ENCODE results near the gene SMLR1.

SMLR1 gene

DNA sequence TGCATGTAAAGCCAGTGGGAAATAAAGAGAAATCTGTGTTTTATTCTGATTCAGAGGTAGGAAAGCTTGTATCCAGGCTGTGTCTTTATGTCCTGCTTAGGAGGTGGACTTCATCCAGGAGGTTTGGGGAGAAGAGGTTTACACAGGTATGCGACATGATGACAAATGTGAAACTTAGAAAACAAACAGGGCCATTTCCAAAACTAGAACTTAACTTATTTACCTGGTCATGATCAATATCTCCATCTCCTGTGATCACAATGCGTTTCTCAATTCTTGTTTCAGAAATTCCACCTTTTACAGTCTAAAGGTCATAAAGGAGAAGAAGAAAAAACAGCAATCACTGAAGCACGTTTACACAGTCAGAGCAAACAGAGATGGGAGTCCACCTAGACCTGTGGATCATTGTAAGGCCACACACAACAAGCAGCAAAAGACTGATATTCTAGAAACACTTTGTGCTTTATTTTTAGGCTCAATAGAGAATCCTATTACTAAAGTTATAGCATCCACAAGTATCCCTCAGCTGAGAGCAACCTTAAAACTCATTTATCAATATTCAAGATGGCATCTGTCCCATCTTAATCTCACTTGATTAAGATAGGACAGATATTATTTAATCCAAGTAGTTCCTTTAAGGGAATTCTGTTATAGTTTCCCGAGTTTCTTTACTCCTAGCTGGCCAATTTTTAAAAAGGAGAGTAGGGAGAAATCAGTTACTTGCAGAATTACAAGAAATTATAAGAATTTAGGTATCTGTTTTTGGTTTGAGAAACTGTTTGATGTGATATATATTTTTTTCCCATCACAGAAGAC, 36.4 kb downstream of the SMLR1 start:
- H3K9me3 ChIP-seq (ENCODE audit: insufficient read depth, low read length) = no peaks in the 10 kb centered on the region
- no peak overlapping the region for H3K4me3 ChIP-seq (ENCODE audit: low read length)
- H3K4me1 ChIP-seq (ENCODE audit: low read length) = no peaks in the 10 kb centered on the region
- H3K79me2 ChIP-seq (ENCODE audit: low read length) = no peaks in the 10 kb centered on the region
- no peak overlapping the region for H3K9ac ChIP-seq (ENCODE audit: low read length)
- H4K20me1 ChIP-seq (ENCODE audit: insufficient read depth, low read length) = no peaks in the 10 kb centered on the region
- no peak overlapping the region for H3K4me2 ChIP-seq (ENCODE audit: low read length)
- TF ChIP-seq EZH2phosphoT487 (IDR thresholded peaks at IDR 0.05; ENCODE audit: low read depth) = no peak
- TF ChIP-seq, protein P1, sequence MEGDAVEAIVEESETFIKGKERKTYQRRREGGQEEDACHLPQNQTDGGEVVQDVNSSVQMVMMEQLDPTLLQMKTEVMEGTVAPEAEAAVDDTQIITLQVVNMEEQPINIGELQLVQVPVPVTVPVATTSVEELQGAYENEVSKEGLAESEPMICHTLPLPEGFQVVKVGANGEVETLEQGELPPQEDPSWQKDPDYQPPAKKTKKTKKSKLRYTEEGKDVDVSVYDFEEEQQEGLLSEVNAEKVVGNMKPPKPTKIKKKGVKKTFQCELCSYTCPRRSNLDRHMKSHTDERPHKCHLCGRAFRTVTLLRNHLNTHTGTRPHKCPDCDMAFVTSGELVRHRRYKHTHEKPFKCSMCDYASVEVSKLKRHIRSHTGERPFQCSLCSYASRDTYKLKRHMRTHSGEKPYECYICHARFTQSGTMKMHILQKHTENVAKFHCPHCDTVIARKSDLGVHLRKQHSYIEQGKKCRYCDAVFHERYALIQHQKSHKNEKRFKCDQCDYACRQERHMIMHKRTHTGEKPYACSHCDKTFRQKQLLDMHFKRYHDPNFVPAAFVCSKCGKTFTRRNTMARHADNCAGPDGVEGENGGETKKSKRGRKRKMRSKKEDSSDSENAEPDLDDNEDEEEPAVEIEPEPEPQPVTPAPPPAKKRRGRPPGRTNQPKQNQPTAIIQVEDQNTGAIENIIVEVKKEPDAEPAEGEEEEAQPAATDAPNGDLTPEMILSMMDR (IDR thresholded peaks at IDR 0.05; ENCODE audit: low read depth, low read length) = no peak
- H3K27me3 ChIP-seq (ENCODE audit: low read depth, low read length) = no peaks in the 10 kb centered on the region; the same call in 1 of the 2 replicates
- H3K36me3 ChIP-seq (replicated peaks; ENCODE audit: low read depth, low read length) = no peaks in the 10 kb centered on the region
- H3K27ac ChIP-seq (ENCODE audit: low read length) = no peak overlapping the region
- no peak overlapping the region for H2AFZ ChIP-seq (ENCODE audit: low read depth, low read length)

DNA sequence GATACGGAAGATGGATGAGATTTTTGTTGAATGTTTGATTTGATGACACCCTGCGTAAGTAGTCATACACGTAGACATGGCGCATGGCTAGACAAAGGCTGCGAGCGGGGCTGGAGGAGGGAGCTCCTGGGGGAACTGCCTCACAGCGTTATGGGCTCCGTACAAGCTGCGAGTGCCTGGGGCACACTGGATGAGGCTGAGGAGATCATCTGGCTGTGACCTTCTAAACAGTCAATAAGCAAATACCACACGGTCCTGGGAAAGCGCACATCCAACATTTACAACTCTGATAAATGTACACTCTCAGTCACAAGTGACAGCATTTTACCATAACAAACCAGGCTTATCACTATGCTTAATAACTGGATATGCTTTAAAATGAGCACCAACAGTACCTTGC, 37.1 kb downstream of the SMLR1 start:
- H3K4me3 ChIP-seq (ENCODE audit: low read length) = no peak overlapping the region
- H4K20me1 ChIP-seq (ENCODE audit: insufficient read depth, low read length) = no peaks in the 10 kb centered on the region
- H3K27ac ChIP-seq (ENCODE audit: low read length) = no peak overlapping the region
- H3K36me3 ChIP-seq (replicated peaks; ENCODE audit: low read depth, low read length) = no peaks in the 10 kb centered on the region
- no peak overlapping the region for H2AFZ ChIP-seq (ENCODE audit: low read depth, low read length)
- H3K9me3 ChIP-seq (ENCODE audit: insufficient read depth, low read length) = no peaks in the 10 kb centered on the region
- no peaks in the 10 kb centered on the region for H3K79me2 ChIP-seq (ENCODE audit: low read length)
- H3K4me1 ChIP-seq (ENCODE audit: low read length) = no peaks in the 10 kb centered on the region
- no peaks in the 10 kb centered on the region; the same call in 1 of the 2 replicates for H3K27me3 ChIP-seq (ENCODE audit: low read depth, low read length)
- H3K9ac ChIP-seq (ENCODE audit: low read length) = no peak overlapping the region
- H3K4me2 ChIP-seq (ENCODE audit: low read length) = no peak overlapping the region
- TF ChIP-seq EZH2phosphoT487 (IDR thresholded peaks at IDR 0.05; ENCODE audit: low read depth) = no peak
- TF ChIP-seq, protein P1 (IDR thresholded peaks at IDR 0.05; ENCODE audit: low read depth, low read length) = no peak

DNA sequence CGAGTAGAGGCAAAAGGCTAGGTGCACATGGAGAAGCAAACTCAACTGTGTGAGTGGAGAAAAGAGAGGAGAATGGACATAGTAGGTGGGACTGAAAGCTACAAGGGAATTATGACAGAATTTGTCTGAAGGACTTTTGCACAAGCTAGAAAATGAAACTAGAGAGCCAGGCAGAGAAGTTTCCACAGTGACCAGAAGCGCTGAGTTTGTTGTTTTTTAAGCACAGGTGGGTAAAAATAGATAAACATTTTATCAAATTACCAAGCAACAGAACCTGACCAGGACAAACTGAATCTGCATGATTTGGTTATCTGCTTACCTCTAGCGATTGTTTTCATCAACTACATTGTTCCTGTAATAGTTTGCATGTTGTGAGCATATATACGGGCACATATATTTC, 38.6 kb downstream of the SMLR1 start:
- Histone ChIP-seq H4K20me1 (ENCODE audit: insufficient read depth, low read length) (no peaks in the 10 kb centered on the region), H3K36me3 (replicated peaks; ENCODE audit: low read depth, low read length) (no peaks in the 10 kb centered on the region), H3K9ac (ENCODE audit: low read length) (no peak overlapping the region), H3K4me3 (ENCODE audit: low read length) (no peak overlapping the region), H3K79me2 (ENCODE audit: low read length) (no peaks in the 10 kb centered on the region), H3K4me2 (ENCODE audit: low read length) (no peak overlapping the region), H2AFZ (ENCODE audit: low read depth, low read length) (no peak overlapping the region), H3K4me1 (ENCODE audit: low read length) (no peaks in the 10 kb centered on the region), H3K27ac (ENCODE audit: low read length) (no peak overlapping the region), H3K9me3 (ENCODE audit: insufficient read depth, low read length) (no peaks in the 10 kb centered on the region), H3K27me3 (ENCODE audit: low read depth, low read length) (no peaks in the 10 kb centered on the region; the same call in 1 of the 2 replicates)
- TF ChIP-seq, protein P1 (IDR thresholded peaks at IDR 0.05; ENCODE audit: low read depth, low read length) = no peak
- no peak for TF ChIP-seq EZH2phosphoT487 (IDR thresholded peaks at IDR 0.05; ENCODE audit: low read depth)

DNA sequence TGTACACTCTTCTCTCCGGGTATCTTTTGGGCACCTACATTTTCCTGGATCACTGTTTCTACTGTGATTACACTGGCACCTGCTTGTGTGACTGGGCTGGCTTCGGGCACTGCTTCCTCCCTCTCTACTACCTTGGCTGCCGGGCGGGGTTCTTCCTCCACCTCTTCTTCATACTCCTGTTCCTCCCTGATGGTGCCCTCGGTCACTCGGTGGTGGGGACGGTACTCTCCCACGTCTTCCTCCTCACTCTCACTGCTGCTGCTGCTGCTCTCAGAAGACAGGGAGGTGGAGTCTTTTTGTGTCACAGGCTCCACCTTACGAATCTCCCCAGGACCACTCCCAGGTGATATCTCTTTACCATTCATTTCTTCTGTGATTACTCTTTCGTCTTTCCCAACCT, 42.5 kb downstream of the SMLR1 start:
- H3K9ac ChIP-seq (ENCODE audit: low read length) = no peak overlapping the region
- H4K20me1 ChIP-seq (ENCODE audit: insufficient read depth, low read length) = no peaks in the 10 kb centered on the region
- H3K79me2 ChIP-seq (ENCODE audit: low read length) = no peaks in the 10 kb centered on the region
- no peak overlapping the region for H3K4me2 ChIP-seq (ENCODE audit: low read length)
- H3K4me3 ChIP-seq (ENCODE audit: low read length) = no peak overlapping the region
- no peaks in the 10 kb centered on the region; the same call in 1 of the 2 replicates for H3K27me3 ChIP-seq (ENCODE audit: low read depth, low read length)
- no peak for TF ChIP-seq EZH2phosphoT487 (IDR thresholded peaks at IDR 0.05; ENCODE audit: low read depth)
- TF ChIP-seq, protein P1 (IDR thresholded peaks at IDR 0.05; ENCODE audit: low read depth, low read length) = no peak
- H2AFZ ChIP-seq (ENCODE audit: low read depth, low read length) = no peak overlapping the region
- no peaks in the 10 kb centered on the region for H3K36me3 ChIP-seq (replicated peaks; ENCODE audit: low read depth, low read length)
- H3K9me3 ChIP-seq (ENCODE audit: insufficient read depth, low read length) = no peaks in the 10 kb centered on the region
- H3K27ac ChIP-seq (ENCODE audit: low read length) = no peak overlapping the region
- no peaks in the 10 kb centered on the region for H3K4me1 ChIP-seq (ENCODE audit: low read length)

Measured in OCI-LY3 (cell line).